Cardiac muscle cell (in vitro differentiated cells and primary cell): ENCODE results near the gene IRAK2. TPM values are rescaled to one million over a fixed set of nuclear protein-coding genes. Genes with fewer than 3 reads are reported as not detected.
A peak's percentile ranks its signal among the peaks of the same experiment; 100 is the strongest.

Source experiments
- DNase-seq, 2 donors: peaks; one replicate each; pipeline versions ENCODE4 v3.0.0 to v3.0.0-alpha.2; 2010 to 2017; ENCODE audit warnings: low read depth in 1 of 2, low spot score in 1 of 2
- H3K27ac ChIP-seq: fragments of 200-600 bp; sonication (generic); 2 replicates; pipeline ENCODE4 v1.5.1; 2016
- H3K27me3 ChIP-seq: fragments of 200-600 bp; sonication (generic); 2 replicates; pipeline ENCODE4 v1.6.0; 2016; ENCODE audit warnings: control low read depth
- H3K36me3 ChIP-seq: fragments of 200-600 bp; sonication (generic); 2 replicates; pipeline ENCODE4 v1.5.1; 2016; ENCODE audit warnings: control low read depth
- H3K4me1 ChIP-seq: fragments of 200-600 bp; sonication (generic); 2 replicates; pipeline ENCODE4 v1.8.1; 2017; ENCODE audit warnings: low read depth, mild to moderate bottlenecking, mixed run types
- H3K4me3 ChIP-seq: fragments of 200-600 bp; sonication (generic); 2 replicates; pipeline ENCODE4 v1.5.1; 2016; ENCODE audit warnings: mild to moderate bottlenecking
- H3K9me3 ChIP-seq: fragments of 200-600 bp; sonication (generic); 2 replicates; pipeline ENCODE4 v1.5.1; 2017; ENCODE audit warnings: low read depth, mild to moderate bottlenecking, control low read depth
- polyA plus RNA-seq: library from polyadenylated mRNA; unstranded; fragments of >200 nt; fragmentation: Nextera tagmentation; extraction: Ambion mirVana; gene quantifications from 2 replicates; pipeline ENCODE4 v1.2.1, GENCODE V29; 2016
- total RNA-seq: library from RNA; depleted of rRNA; stranded (reverse); fragments of >200 nt; gene quantifications from 2 replicates; pipeline ENCODE4 v1.2.3, GENCODE V29; 2016
- TF ChIP-seq, protein P1 (sequence below): IDR thresholded peaks from 2 replicates; pipeline ENCODE4 v1.5.1; 2012; ENCODE audit warnings: low read depth, mild to moderate bottlenecking, low read length

Gene IRAK2
- total and polyA plus RNA-seq, 2 experiments from 2014 or later: 1.1 to 2.1 TPM

DNA sequence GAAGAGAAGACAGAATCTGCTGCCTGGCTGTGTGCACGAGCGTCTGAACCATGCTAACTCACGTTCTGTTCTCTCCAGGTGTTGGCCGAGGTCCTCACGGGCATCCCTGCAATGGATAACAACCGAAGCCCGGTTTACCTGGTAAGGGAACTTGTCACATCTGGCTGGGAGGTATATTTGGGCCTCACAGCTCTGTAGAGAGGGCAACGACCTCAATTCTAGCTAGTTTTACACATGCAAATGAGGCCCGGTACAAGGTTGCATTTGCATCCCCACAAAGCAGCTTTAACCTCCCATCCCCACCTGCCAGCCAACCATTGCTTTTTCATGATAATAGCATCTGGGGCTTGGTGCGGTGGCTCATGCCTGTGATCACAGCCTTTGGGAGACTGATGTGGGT lies 61.6 kb downstream of the IRAK2 start:
- Histone ChIP-seq H3K27ac (no peak overlapping the region), H3K27me3 (no peaks in the 10 kb centered on the region), H3K4me3 (no peak overlapping the region), H3K9me3 (no peaks in the 10 kb centered on the region), H3K4me1 (no peaks in the 10 kb centered on the region), H3K36me3 (no peaks in the 10 kb centered on the region)
- no peak for DNase-seq
- TF ChIP-seq, protein P1, sequence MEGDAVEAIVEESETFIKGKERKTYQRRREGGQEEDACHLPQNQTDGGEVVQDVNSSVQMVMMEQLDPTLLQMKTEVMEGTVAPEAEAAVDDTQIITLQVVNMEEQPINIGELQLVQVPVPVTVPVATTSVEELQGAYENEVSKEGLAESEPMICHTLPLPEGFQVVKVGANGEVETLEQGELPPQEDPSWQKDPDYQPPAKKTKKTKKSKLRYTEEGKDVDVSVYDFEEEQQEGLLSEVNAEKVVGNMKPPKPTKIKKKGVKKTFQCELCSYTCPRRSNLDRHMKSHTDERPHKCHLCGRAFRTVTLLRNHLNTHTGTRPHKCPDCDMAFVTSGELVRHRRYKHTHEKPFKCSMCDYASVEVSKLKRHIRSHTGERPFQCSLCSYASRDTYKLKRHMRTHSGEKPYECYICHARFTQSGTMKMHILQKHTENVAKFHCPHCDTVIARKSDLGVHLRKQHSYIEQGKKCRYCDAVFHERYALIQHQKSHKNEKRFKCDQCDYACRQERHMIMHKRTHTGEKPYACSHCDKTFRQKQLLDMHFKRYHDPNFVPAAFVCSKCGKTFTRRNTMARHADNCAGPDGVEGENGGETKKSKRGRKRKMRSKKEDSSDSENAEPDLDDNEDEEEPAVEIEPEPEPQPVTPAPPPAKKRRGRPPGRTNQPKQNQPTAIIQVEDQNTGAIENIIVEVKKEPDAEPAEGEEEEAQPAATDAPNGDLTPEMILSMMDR: no peak

DNA sequence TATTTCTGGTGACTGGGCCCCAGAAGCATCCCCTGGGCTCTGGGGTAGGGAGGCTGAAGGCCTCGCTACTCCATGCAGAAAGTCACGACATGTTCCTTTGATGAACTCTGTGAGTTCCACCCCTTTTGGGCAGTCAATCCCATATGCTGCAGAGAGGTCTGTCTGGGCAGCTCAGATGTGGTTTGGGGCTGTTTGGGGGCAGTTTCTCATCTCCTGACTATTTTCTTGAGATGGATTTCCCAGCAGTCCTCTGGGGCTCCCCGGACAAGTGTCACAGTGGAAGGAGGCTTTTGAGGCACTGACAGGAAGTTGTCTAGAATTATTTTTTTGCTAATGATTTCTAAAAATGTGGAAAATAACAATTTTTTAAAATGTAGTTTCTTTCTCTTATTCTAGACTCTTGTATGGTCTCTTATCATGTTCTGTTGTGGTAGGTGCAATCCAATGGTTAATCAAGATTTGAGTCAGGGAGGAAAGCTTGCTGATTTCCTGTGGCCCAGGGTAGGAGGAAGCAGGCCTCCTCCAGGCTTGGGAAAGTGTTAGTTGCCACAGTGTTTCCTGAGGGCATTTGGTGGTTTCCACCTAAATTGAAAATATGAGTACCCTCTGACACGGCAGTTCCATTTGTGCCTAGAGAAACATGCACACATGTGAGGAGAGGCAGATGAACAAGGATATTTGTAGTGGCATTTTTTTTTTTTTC lies 63.7 kb downstream of the IRAK2 start:
- no peak overlapping the region for H3K27ac ChIP-seq
- no peaks in the 10 kb centered on the region for H3K36me3 ChIP-seq
- peak in 1 of 2 donors; percentile 73 for DNase-seq
- H3K4me1 ChIP-seq: no peaks in the 10 kb centered on the region
- H3K4me3 ChIP-seq: no peak overlapping the region
- no peaks in the 10 kb centered on the region for H3K9me3 ChIP-seq
- TF ChIP-seq, protein P1: no peak
- no peaks in the 10 kb centered on the region for H3K27me3 ChIP-seq

DNA sequence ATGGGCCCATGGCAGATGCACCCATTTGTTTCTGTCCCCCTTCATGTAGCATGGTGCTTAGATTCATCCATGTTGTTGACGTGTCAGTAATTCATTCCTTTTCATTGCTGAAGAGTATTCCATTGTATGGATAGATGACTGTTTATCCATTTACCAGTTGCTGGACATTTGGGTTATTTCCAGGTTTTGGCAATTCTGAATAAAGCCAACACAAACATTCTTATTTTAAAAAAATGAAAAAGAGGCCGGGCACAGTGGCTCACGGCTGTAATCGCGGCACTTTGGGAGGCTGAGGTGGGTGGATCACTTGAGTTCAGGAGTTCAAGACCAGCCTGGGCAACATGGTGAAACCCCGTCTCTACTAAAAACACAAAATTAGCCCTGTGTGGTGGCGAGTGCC lies 64.9 kb downstream of the IRAK2 start:
- no peaks in the 10 kb centered on the region for H3K27me3 ChIP-seq
- TF ChIP-seq, protein P1: no peak
- no peak overlapping the region for H3K27ac ChIP-seq
- no peaks in the 10 kb centered on the region for H3K9me3 ChIP-seq
- no peaks in the 10 kb centered on the region for H3K36me3 ChIP-seq
- DNase-seq: no peak
- no peak overlapping the region for H3K4me3 ChIP-seq
- no peaks in the 10 kb centered on the region for H3K4me1 ChIP-seq

DNA sequence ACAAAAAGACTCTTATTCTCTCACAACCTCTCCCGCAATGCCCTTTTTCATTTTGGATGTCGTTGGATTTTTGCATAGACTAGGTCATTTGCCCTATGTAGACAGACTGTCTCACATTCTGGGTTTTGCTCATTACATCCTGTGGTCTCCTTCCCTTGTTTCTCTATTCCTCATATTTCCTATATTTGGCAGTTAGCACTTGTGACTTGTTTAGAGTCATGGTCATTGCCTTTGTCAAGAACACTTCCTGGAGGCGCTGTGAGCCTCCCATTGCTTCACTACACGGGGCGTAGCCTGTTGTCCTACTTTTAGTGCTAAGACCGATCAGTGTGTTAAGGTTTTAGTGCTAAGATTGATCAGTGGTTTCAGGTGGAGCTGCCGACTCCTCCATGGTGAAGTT lies 67.4 kb downstream of the IRAK2 start:
- TF ChIP-seq, protein P1: no peak
- Histone ChIP-seq H3K27me3 (no peaks in the 10 kb centered on the region), H3K27ac (no peak overlapping the region), H3K36me3 (no peaks in the 10 kb centered on the region), H3K4me1 (no peaks in the 10 kb centered on the region), H3K4me3 (no peak overlapping the region), H3K9me3 (no peaks in the 10 kb centered on the region)
- no peak for DNase-seq

DNA sequence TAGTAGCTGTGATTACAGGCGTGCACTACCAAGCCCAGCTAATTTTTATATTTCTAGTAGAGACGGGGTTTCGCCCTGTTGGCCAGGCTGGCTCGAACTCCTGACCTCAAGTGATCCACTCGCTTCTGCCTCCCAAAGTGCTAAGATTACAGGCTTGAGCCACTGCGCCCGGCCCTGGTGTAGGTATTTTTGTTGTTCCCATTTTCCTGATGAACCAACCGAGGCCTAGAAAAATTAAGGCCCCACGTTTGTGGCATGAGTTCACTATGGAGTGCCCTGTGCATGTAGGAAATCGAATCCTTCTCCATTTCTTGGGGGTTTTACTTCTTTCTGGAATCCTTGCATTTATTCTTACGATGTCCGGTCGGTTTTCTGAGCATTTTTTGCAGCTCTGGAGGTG lies 69.3 kb downstream of the IRAK2 start:
- Histone ChIP-seq H3K27me3 (no peaks in the 10 kb centered on the region), H3K36me3 (no peaks in the 10 kb centered on the region), H3K9me3 (no peaks in the 10 kb centered on the region), H3K4me3 (no peak overlapping the region), H3K27ac (no peak overlapping the region), H3K4me1 (no peaks in the 10 kb centered on the region)
- DNase-seq: no peak
- TF ChIP-seq, protein P1: no peak
